ENCODE results near the gene DOCK1.

- no peak for TF ChIP-seq CTCF (IDR thresholded peaks at IDR 0.05)
- no peak for TF ChIP-seq POLR2AphosphoS5 (IDR thresholded peaks at IDR 0.05)
Measured at GRCh38 chr10:126893841-126894240, 11.4 kb upstream of the DOCK1 start.

Measured in breast epithelium (tissue), 3 donors.